Activated T-helper 1 cell treated with Interleukin-2 at 50 U/mL for 16 hours (primary cell): ENCODE results near the gene LPCAT1.

ENCODE experiments used
- DNase-seq: peaks from one replicate; pipeline ENCODE4 v3.0.0-alpha.2; 2020; ENCODE audit warnings: low read depth

Gene LPCAT1

DNA sequence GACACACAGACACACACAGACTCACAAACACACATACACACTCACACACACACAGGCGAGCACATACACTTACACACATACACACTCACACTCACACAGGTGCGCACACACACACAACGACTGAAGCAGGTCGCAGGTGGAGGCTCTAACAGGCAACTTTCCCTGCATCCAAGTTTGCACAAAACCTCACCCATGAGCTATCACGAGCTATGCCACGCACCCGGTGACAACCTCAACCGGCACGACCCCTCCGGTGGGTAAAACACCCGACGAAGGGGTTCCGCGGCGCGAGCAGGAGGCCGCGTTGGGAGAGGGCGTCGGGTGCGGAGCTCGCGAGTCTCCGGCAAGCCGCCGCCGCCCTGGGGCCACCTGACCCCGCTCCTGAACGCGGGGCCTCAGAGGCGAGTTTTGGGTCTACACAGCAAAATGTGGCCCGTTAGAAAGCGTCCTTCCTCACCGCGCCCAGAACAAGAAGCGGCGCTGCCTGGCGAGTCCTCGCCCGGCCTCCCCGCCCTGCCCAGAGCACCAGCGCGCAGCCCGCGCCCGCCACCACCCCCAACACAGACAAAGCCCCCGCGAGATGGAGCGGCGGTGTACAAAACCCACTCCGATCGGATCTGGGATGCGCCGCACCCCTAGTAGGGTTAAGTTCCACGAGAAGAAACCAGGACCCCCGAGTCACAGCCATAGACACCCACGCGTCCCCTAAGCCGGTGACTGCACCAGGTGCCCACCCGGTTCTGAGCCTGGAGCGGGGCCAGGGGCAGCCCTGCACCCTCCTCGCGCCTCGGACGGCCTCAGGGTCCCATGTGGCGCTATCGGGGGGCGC is 79.2 kb downstream of the LPCAT1 start:
- no peak for DNase-seq

DNA sequence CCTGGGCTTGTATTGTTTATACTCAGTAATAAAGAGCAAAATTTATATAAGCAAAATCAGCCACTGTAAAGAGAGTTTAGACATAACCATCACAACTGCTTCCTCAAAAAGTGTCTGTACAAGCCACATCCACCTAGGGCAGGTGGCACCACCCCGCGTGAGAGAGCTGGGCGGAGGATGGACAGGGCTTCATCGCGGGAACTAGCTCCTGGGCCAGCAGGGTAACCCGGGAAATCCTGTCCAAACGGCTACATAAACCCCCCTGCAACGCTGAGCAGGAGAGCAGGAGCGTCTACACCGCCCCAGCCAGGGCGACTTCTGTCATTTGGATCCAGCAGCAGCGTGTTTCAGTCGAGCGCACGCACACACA is 79.8 kb downstream of the LPCAT1 start:
- no peak for DNase-seq

DNA sequence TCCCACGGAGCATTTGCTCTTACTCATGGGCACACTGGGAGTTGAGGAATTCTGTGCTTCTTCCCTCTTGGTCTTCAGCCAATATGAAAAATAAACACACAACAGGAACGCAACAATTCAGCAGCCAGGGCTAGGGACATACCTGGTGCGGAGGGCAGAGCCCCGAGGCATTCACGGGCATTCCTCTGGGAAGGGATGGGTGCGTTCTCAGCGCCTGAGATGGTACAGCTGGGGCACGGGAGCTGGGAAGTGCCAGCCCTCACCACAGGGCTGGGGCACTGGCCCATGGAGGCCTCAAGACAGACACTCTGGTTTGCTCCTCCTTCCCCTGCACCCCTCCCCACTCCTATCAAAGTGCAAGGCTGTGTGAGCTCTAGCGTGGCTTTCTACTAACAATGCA is 80.6 kb downstream of the LPCAT1 start:
- no peak for DNase-seq

DNA sequence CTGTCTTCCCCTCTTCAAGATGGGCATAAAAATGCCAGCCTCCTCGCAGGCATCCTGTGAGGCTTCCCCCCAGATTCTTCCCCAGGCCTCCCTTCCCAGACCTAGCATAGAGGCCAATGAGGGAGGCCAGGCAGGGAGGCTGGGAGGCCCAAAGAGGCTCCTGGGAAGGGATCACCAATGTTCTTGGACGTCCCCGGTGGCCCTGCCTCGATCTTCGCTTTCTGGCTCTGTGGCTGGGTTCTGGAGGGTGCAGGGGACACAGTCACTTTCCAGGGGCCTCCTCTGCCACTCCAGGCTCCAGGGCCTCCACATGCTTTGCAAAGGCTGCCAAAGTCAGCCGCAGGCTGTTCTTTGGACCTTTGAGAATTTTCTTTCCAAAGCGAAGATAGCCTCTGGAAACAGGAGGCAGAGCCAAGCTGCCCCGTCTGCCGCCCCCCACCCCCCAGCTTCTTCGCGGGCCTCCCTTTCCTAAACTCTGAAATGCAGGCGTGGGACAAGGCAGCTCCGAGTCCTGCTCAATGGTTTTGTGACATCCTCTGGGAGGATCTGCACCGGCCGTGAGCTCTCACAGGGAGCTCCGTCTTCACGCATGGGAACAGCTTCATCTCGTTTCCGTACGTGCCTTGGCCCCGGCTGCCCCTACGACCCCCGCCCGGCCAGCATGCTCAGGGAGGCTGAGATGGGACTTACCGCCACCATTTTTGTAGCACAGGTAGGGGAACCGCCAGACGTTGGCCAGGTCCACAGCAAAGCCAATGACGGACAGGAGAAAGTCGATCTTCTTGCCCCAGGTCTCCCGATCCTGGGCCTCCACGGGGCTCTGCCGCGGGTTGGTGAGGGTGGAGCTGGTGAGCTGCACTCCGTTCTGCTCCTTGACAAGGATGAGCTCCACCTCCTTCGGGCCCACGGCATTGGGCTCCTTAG is 81.3 kb downstream of the LPCAT1 start:
- no peak for DNase-seq

DNA sequence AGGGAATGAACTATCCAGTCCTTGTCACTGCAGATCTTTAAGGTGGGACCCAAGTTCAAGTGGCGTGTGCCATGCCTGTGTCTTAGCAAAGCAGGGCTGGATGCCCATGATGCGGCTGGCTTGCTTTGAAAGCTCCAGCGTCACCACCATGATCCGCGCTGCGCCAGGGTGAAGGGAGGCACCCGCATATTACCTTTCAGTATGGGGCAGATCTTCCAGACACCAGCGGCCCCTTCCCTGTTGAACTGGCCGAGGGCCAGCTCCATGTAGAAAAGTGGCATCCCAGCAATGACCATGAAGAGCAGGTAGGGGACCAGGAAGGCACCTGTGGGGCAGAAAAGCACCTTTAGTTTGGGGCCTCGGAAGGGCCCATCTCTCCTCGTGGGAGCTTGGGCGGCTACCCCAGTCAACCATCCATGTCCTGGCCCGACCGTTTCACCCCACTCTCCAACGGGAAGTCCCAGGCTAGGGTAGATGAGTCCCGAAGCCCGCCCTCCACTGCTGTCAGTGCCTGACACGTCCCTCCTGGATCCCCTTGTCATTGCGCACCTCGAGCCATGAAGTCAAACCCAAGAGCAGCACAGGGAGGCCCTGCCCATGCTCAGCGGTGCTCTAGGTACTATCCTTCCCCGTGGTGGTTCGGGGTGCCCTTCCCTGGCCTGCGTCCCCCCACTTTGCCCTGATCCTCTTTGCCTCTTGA is 82.4 kb downstream of the LPCAT1 start:
- no peak for DNase-seq

DNA sequence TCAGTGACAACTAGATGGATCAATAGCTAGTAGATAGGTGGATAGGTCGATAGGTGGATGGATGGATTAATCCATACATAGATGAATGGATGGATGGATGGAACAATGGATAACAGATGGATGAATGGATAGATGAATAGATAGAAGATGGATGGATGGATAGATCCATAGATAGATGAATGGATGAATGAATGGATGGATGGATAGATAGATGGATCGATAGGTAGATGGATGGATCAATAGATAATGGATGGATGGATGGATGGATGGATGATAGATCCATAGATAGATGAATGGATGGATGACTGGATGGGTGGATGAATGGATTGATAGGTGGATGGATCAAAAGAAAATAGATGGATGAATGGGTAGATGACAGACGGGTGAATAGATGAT is 83.7 kb downstream of the LPCAT1 start:
- no peak for DNase-seq

DNA sequence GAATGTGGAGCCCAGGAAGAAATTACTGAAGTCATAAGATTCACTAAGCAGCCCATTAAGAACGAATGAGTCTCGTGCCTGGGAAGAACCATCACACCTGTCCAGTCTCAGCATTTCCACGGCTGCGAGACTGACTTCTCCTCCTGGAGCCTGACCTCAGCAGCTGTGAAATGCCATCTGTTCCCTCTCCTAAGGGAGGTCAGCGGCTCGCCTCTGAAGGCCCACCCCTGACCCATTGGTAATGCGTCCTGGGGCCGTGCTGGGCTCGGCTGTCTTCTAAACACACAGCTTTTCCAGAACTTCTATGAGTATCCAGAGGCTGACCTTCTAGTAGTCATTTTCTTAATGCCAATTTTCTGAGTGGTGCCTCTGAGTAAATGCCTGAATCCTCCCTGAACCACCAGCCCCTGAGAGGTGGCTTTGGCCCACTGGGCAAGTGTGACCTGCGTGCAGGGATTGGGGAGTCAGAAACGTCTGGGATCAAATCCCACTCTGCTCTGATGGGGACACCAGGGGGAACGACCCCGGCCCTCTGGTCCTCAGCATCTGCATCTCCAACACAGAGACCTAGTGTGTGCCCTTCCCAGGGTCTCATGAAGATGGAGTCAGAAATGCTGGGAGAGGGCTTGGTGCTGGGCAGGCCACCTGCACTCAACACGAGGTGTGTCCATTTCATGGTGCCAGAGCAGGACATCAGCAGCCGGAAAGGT is 84.2 kb downstream of the LPCAT1 start:
- no peak for DNase-seq

DNA sequence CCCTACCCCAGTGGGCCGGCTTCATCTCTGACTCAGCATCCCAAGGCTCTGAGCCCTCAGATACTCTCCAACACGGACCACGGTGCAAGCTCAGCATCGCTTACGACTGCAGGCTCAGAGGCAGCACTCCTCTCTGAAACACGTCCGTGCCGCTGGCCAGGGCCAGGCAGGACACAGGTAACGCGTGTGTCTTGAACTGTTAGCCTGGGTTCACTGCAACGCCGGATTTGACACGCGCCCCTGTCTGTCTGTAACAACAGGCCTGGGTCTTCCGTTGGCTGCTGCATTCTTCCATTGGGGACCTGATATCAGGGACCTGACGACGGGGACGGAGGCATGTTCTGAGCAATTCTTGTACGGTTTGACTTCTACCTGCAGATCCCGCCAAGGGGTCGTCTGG is 84.9 kb downstream of the LPCAT1 start:
- DNase-seq: no peak

DNA sequence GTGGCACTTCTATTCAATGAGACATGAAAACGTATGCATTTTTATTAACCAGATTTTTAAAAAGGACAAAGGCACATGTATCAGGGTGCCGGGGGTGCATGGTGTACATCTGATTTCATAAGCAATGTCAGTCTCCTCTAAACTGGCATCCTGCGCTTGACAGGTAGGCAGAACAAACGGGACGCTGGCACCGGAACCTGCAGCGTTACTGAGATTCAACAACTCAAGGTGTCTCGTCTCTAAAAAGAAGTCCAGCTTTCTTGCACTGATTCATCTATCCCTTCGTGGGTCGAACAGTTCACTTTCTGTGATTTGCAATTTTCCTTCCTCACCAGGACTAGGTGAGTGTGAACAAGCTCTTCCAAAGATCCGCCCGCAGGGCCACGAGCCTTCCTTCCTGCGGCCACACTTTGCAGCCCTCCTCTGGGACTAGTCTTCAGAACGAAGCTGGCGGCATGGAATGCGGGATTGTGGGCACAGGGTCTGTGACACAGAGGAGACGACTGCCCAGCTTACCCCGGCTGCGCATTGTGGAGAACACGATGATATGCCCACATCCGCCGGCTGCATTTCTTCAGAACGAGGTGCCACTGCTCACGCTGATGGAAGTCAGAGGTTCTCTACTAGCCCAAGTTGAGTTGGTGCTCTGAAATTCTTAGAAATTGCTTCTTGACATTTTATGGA is 85.7 kb downstream of the LPCAT1 start:
- no peak for DNase-seq

DNA sequence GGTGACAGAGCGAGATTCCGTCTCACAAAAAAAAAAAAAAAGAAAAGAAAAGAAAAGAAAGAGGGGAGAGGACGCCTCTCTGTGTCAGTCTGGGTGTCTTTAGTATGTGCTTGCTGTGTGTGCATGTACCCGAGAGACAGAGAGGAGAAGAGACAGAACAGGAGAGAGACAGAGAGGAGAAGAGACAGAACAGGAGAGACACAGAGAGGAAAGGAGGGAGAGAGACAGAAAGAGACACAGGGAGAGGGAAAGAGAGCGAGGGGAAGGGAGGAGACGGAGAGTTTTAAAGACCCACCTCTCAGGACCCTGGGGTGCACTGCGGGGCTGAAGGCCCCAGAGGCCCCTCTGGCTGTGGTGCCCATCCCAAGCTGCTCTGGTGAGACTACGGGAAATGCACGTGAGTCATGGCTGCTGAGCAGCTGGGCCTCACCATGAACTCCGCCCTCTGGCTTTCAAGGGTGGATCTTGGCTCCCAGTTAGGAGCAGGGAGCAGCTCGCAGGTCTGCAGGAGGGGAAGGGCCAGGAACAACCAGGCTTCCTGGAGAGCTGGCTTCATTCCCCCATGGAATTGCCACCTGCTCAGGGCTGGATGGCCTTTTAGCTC is 86.4 kb downstream of the LPCAT1 start:
- no peak for DNase-seq

DNA sequence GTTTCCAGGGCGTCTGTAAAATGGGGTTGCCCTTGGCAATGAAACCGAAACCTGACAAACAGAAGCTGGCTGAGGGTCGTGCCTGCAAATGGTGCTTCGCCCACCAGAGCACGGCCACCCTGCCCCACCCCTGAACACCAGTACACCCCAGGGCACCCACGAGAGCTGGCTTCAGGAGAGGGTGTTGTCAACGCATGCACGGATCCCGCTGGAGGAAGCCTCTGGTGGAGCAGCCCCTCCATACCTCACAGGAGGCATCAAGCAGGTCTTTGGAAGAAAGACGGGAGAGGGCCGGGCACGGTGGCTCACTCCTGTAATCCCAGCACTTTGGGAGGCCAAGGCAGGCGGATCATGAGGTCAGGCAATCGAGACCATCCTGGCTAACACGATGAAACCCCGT is 87.1 kb downstream of the LPCAT1 start:
- no peak for DNase-seq

DNA sequence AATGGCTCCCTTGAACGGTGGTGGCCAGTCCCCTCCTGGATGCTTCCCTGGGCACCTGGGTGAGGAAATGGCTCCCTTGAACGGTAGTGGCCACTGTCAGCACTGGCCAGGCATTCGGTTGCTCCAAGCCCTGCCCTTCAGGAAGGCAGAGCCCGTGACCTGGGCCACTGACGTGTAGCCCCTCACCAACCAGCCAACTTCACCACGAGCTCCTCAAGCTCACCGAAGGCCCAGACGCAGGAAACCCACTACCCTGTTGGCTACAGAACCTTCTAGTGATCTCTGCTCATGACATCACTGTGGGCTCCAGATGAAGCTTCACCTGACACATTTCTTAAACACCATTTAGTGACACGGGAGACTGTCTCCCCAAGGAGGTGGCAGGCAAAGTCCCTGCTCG is 87.7 kb downstream of the LPCAT1 start:
- DNase-seq: no peak

DNA sequence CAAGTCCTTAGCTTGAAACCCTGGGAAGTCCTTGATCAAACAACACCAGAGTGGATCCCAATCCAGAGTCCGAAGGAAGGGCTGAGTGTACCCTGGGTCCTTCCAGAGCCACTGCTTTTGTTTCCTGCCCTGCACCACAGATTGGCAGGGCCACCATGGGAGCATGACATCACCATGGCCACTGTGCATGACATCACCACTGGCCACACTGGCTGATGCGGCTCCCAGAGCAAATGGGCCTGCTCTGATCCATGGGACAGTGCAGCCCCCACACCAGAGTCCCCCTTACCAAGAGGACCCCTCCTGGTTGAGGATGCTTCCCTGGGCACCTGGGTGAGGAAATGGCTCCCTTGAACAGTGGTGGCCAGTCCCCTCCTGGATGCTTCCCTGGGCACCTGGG is 88.4 kb downstream of the LPCAT1 start:
- DNase-seq: no peak

DNA sequence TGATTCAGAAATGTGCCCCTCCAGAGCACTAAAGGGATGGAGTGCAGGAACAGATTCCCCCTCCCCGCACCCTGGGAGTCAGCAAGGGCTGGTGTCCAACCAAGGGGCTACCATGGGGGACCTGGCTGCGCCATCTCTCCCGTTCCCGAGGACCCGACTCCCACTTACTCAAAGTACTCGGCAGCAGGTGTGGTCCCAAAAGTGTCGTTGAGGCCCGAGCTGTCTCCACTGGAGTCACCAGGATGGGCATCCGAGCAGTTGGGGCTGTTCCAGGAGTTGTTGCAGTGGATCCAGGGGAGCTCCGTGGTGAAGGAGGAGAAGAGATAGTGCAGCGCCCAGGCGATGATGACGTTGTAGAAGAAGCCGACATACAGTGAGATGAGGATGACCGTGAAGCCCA is 91.5 kb downstream of the LPCAT1 start:
- no peak for DNase-seq

DNA sequence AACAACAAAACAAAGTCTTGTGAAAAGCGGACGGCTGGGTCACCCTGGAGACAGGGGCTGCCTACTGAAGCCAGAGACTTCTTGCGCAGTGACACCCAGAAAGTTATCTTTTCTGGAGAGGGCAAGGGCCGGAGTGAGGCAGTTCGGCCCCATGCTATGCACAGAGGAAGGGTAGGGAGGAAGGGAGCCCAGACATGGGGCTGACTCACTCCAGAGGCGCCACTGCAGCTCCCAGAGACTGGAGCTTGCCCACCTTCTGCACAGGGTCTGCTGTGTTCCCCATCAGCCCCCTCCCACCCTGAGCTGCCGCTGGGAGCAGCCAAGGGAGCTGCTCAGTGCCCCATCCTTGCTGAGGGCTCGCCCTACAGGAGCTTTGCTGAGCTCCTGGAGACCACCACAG is 91.9 kb downstream of the LPCAT1 start:
- DNase-seq: no peak

DNA sequence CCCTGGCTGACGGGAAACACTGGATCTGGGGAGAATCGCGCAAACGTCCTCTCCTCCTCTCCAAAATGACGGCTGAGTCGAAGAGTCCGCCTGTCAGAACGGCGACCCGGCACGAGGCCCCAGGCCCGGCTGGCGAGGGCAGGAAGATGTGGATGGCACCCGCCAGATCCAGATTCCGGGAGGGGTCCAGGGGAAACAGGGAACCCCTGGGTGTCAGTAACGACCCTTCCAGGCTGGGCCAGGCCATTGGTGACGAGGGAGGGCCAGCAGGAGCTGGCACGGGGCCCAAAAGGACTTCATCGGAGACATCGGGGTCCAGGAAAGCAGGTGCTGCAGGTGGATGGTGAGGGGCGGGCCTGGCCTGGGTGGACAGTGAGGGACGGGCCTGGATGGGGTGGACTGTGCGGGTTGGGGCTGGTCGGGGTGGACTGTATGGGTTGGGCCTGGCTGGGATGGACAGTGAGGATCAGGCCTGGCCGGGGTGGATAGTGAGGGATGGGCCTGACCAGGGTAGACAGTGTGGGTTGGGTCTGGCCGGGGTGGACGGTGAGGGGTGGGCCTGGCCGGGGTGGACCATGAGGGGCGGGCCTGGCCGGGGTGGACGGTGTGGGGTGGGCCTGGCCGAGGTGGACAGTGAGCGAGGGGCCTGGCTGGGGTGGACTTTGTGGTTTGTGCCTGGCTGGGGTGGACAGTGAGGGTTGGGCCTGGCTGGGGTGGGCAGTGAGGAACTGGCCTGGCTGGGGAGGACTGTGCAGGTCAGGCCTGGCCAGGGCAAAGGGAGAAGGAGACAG is 92.5 kb downstream of the LPCAT1 start:
- no peak for DNase-seq

DNA sequence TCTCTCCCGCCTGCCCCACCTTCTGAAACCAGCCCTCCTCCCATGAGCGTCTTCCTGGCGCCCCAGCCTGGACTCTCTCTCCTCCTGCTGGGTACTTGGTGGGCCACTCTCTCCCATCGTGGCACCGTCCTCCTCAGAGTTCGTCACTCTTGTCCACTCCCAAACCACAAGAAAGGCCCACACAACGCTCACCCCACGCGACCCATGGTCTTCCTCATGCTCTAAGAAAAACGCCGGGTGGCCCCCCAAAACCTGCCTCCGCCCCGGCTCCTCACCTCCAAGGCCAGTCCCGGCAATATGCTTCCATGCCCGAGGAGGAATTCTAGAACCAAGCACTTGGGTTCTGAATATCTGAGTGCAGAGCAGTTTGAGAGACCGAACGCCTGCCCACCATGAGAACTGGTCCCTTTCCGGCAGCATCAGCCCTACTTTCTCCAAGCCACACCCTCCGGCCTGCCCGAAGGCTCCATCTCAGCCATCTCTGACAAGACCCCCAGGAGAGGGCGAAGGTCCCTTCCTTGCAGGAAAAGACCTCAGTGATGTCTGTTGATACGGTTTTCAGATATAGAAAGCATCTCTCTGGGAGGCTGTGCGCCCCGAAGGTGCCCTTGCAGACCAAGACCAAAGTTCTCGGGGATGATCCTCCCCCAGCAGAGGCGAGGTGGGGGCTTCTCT is 93.5 kb downstream of the LPCAT1 start:
- DNase-seq: no peak

DNA sequence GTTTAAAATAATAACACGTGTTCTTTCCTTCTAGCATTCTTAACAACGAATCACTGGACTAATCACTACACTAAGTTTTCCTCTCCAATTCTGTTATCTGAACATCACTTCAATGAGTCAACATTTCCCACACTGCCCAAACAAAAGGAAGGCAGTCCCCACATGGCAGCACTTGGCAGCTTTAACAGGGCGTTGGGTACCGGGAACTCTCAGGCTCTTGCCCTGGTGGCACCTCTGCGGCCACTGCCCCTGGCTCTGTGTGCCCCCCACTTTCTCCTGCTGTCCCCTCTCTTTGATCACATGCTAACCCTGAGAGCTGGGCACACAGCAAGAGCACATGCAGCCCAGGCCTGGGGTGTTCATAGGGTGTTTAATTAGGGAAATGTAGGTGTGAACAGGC is 94.3 kb downstream of the LPCAT1 start:
- no peak for DNase-seq

DNA sequence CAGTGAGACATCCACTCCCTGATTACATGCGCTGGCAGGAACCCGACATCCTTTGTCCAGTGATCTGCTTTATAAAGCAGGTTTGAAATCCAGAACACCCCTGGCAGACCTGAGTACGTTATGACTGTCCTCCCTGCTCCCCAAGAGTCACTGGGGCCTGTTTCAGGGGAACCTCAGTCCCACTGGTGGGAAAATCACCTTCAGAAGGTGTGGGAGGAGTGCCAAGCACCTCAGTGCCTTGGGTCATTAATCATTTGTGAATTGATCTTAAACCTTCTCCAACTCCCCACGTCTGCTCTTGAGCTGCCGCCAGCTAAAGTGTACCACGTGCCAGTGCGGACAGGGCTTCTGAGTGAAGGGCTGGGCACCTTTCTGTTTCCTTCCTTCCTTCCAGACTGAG is 94.7 kb downstream of the LPCAT1 start:
- DNase-seq: no peak

DNA sequence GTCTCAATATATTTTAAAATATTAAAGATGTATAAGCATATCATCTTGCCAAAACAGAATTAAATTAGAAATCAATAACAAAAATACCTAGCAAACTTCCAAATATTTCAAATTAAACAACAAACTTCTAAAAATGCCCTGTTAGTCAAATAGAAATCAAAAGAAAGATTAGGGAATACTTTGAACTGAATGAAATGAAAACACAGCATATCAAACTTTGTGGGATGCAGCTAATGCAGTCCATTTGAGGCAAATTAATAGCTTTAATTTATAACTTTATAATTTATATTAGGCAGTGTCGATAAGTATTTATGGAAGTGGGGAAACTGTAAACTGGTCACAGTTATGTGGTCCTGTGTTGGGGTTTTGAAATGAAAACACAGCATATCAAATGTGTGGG is 95.7 kb downstream of the LPCAT1 start:
- no peak for DNase-seq
